ENCODE measurements around the gene SORCS2.

The SORCS2 gene

DNA sequence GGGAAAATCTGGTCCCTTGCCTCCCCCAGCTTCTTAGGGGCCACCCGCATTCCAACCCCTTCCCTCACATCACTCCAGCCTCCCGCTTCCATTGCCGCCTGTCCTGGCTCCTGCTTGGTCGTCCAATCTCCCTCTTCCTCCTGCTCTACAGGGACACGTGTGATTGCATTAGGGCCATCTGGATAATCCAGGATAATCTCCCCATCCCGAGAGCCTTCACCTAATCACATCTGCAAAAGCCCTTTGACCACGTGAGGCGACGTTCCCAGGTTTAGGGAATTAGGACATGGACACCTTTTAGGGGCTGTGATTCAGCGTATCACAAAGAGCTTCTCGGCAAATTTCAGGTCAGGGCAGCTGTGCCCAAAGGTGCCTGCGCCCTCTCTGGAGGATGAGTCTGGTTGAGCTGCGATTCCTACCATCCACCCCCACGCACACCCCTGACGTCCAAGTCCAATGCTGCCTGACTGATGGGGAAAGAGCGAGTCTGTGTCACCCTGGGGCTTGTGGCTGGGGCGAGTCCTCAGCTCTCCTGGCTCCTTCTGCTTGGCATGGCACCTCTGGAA is 137.8 kb downstream of the SORCS2 start:
- DNase-seq, result no peak

DNA sequence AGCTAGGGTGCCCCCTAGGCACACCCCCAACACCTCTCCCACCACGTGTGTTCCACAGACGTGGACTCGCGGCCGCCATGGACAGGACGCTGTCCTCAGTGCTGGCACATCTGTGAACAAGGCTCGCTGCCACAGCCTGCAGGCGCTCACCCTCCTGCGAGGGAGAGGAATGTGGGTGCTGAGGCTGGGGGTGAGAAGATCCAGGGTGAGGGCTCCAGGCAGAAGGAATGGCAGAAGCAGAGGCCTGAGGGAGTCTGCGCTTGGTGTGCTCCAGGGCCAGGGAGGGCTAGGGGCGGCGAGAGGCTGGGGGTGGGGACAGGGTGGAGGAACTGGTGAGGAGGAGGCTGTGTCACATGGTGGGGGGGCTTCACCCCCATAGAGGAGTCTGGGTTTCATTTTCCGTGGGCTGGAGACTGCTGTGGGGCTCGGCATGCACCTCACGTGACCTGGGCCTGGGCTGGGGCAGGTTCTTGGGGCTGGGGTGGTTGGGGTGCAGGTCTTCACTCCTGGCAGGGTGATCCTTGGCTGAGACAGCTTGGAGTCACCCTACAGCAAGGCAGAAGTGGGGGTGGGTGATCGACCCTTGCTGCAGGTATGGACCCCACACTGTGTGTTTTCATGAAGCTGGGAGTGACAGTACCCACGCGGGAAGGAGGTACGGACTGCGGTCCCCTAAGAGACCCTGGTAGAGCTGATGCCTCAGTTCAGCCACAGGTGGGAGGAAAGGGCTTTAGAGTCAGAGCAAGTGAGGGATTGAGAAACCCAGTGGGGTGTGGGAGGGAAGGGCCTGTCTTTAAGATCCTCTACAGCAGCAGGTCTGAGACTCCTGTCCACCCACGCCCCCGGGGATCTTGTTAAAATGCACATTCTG is 138.7 kb downstream of the SORCS2 start:
- no peak for DNase-seq

DNA sequence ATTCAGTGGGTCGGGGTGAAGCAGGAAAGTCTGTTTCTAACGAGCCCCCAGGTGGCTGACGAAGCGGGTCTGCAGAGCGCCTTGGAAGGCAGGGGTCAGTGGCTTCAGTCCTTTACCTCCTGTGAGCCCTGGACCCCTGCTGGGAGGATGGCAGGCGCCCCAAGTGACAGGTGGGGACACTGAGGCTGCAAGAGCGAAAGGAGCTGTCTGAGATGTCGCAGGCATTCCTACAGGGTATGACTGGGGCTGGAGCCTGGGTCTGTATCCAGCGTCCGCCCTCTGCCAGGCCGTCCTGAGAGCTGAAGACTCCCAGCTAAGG is 139.3 kb downstream of the SORCS2 start:
- no peak for DNase-seq

DNA sequence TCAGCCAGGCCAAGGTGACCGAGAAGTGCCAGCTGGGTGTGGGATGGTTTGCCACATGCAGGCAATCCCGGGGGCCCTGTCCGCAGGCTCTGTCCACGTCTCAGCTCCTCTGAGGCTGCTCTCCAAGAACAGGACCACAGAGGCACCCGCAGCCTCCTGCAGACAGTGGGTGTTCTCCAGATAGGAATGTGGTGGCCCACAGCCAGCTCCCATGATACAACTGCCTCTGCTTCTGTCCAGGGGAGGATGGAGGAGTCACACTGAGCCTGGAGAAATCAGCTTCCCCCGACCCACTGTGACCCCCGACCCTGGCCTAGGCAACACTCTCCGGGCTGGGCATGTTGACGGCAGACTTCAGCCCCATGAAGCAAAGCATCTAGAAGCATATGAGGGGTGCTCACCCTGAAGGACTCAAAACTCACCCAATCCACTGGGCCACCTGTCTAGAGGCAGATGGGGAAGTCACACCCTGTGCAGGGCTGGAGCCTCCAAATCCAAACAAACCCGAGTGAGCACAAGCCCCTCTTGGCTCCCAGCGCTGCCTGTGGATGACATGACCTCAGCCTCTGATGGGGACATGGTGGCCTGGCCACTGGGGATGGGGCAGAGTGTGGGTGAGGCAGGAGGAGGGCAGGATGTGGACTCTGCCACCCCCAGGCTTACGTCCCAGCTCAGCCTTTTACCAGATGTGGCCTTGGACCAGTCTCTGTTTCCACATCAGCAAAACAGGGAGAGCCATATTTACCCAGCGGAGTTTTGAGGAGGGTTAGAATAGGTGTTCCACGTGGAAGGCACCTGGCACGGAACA is 140.1 kb downstream of the SORCS2 start:
- DNase-seq, result no peak

DNA sequence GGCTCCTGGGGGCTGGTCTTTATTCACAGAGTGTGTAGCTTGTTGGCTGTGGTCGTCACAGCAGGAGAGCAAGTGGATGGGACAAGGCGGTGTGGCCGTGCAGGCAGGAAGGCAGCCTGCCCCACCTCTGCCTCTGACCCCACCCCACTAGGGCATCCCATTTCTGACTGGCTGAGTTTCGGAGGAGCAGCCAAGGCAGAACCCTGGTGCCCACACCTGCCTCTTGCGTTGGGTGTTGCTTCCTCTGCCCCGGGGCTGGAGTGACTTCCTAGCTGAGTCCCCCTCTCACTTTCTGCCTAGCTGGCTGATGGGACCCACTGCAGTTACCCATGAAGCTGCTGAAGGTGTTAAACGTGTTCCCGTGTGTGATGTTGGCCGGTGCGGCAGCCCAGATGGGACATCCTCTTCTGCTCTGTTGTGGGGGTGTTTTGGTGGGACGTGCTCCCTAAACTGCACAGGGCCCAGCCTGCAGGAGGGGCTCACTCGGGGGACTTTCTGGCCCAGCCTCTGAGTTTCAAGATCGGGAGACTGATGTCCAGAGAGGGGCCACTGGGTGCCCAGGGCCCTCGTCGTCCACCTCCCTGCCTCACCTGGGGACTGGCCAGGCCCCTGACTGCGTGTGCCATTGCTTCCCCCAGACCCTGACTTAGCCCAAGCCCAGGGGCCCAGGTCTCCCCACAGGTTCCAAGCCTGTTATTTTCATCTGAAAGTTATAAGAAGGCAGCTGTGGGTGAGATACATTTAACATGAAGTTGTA is 140.9 kb downstream of the SORCS2 start:
- no peak for DNase-seq

DNA sequence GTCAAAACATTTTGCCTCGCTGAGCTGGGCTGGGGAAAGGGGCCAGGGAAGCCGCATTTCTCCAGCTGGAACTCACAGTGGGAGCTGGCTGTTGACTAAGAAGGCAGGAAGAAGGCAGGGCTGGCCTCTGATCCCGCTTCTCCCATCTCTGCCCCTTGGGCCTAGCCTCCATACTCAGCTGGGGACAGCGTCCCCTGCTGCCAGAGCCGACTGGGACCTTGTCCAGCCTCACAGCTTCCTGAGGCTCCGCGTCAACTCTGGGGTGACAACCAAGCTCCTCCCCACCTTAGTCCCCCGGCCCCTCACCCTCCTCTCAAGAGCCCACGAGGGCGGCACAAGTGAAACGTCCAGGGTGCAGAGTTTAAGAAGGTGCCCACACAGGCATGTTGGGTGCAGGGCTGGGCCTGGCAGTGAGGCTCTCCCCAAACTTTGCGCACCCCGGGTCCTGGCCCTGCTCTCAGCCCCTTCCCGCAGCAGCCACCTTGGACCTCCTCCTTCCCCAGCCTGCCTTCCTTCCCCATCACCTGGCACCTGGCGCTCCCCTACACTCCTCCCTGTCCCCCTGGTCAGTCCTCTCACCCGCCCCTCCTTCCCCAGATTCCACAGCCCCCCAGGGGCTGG is 141.6 kb downstream of the SORCS2 start:
- no peak for DNase-seq

DNA sequence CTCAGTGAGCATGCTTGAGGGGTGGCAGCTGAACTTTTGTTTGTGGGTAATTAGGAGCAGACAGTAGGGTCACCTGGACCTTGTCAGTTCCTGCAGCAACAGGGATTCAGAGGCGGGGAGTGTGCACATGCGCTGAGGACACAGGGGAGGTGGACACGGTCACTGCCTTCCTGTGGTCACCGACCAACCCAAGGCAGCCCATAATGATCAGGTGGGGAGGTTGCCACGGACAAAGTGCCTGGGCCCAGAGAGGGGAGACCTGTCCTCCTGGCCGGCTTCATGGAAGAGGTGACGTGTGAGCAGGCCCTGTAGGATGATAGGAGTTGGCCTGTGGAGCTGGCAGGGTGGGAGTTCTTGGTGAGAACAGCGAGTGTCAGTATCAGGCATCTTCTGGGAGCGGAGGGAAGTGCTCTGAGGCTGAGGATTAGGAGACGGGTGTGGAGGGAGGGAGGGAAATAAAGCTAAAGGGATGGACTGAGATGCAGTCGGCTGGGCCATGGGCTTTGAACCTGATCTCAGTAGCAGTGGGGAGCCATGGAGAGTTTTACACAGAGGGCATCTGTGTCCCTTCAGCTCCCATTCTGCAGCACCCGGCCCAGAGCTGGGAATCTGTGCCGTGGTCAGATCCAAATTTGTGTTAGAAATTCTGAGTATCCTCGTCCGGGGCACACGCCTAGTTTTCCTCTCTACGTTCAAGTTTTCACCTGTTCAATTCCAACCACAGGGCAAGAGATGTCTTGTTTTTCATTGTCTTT is 142.4 kb downstream of the SORCS2 start:
- no peak for DNase-seq

DNA sequence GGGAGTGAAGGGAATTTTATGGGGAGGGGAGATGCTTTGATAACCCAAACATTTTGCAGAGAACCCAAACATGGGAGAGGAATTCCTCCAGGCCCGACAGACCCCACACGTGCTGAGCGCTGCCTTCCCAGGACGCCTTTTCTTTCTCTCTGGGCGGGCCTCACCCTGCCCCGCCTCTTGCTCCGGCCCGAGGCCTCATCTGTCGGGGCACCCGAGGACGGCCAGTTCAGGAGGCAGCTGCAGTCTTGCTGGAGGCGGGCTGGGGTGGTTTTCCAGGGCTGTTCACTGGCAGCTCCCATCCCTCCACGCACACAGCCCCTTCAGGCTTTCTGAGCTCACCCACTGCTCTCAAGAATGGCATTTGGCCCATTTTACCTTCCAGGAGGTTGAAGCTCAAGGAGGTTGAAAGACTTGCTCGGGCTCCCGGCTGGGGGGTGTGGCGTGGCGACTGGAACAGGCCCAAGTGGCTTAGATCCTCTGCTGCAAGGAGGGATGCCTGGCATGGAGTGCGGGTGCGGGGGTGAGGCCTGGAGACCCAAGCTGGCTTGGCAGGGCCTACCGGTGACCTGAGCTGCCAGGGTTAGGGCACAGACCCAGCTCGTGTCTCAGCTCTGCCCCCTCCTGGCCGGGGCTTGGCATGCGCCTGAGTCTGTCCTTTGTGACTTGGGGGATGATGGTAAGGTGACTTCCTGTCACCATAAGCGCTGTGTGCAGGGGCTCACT is 143.2 kb downstream of the SORCS2 start:
- DNase-seq, result no peak

DNA sequence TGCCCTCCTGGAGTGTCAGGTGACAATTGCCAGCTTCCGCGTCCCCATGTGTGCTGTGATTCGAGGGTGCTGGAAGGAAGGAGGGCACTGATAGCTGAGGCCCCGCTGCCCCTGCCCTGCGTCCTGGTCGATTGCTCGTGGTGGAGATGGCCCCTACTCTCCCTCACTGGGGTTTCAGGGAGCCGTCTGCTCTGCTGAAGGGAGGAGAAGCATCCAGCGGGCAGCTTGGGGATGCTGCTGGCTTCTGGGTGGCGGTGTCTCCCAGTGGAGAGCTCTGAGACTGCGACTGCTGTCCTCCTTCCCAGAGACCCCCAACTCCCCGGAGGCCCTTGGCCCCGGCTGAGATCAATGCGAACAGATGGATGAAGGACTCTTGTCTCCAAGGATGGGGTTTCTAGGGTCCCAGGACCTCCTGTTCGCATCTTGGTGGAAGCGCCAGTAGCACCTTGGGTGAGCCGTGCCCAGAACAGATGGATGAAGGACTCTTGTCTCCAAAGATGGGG is 143.8 kb downstream of the SORCS2 start:
- no peak for DNase-seq

DNA sequence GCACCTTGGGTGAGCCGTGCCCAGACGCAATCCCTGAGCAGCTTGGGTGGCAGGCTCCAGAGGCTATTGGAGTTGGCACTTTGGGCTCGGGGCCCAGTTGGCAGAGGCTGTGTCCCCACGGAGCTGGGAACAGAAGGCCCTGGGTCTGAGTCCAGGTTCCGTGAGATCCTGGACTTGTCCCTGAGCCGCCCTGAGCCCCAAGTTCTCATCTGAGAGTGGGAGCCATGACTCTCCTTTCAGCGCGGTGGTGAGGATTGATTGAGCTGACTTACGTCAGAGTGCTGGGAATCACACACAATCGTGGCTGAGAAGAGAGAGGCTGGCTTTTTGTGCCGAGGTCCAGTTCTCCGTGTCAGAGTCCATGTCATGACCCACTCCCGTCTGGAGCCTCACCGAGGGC is 144.4 kb downstream of the SORCS2 start:
- DNase-seq, result no peak

DNA sequence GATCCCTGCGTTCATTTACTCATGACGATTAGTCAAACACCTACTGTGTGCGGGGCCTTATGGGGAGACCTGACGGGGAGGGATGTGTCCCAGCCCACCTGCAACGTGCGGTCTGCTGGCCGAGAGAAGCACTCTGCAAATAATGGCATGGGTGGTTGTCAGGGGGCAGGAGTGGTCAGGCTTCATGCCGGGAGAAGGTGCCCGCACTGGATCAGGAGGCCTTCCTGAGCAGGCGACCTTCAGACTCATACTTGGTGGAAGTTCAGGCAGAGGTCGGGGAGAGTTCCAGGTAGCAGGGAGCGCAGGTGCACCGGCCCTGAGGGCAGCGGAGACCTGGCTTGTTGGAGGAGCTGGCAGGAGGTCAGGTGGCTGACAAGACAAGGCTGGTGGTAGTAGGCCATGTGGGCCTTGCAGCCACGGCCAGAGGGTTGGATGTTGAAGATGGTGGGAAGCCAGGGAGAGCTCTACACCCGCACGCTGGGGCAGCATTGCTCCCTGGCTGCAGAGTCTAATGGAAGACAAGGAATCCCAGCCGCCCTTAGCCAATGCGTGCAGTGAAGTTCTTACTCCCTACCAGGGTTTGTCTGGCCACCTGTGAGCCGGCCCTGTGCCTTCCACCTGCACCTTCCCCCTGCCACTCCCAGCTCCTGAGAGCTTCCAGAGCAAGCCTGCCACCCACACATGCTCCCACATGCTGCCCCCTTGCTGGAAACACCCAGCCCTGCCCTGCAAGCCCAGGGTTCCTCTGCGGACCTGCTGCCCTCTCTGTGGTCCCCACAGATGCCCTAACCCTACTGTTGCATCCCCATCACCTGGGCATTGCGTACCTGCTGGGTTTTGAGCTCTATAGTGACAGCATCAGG is 145.1 kb downstream of the SORCS2 start:
- DNase-seq, result no peak

DNA sequence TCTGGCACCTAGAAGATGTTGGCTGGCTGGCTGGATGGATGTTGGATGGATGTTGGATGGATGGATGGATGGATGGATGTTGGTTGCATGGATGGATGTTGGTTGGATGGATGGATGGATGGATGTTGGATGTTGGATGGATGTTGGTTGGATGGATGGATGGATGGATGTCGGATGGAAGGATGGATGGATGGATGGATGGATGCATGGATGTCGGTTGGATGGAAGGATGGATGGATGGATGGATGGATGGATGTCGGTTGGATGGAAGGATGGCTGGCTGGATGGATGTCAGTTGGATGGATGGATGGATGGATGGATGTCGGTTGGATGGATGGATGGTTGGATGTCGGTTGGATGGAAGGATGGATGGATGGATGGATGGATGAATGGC is 145.7 kb downstream of the SORCS2 start:
- DNase-seq, result no peak

DNA sequence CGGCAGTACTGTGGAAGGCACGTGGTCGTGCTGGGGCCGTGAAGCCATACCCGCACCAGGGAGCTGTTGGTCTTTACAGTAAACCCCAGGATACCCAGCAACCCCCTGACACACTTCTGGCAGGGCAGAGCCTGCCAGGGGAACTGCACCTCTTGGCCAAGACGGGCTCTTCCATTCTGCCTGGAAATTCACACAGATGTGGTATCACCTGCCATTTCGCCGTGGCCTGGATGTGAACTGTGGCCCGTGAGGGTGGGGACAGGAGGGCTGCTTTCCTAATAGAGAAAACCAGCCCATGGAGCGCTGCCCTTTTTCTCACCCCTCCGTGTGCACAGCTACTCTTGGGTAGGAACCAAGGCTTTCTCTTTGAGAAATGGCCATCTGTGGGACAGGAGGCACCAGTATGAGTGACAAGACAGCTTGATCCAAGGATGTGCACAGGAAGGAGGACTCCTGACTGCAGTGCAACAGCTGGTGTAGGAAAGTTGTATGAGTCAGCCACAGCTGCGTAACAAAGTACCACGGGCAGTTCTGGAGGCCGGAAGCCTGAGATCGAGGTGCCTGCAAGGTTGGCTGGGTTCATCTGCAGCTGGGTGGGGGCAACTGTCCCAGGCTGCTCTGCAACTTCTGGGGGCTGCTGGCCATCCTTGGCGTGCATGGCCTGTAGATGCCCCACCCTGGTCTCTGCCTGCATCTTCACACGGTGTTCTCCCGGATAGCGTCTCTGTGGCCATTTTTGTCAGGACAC is 146.7 kb downstream of the SORCS2 start:
- no peak for DNase-seq

DNA sequence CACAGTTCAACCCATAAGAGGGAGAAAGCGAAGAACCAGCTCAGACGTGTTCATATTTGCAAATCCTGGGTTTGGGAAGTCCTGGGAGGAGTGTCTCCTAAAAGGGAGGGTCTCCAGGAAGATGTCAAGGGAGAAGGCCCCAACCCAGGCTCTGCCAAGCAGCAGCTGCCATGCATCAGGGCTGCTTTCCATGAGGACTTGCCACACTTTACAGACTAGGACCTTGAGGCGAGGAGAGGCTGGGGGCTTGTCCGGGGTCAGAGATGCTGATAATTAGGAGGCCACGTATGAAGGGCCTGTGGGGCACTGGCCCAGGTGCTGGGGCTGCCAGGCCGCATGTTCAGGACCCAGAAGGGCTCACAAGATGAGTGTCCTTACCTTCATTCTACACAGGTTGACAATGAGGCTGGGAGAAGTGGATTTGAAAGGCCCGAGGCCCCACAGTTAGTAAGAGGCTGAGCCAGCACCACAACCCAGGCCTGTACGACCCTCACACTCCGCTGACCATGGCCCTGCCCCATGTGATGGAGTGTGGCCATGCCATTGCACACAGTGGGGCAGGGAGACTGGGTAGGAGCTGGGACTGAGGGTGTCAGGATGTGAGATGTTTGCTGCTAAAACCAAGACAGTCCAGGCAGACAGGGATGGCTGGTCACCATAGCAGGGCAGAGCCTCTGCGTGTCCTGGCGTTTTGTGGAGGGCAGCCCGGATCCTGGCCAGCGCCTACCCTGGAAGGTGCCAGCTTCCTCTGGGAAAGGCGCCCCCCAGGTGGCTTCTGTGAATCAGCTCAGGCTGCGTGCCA is 147.6 kb downstream of the SORCS2 start:
- DNase-seq, result no peak

DNA sequence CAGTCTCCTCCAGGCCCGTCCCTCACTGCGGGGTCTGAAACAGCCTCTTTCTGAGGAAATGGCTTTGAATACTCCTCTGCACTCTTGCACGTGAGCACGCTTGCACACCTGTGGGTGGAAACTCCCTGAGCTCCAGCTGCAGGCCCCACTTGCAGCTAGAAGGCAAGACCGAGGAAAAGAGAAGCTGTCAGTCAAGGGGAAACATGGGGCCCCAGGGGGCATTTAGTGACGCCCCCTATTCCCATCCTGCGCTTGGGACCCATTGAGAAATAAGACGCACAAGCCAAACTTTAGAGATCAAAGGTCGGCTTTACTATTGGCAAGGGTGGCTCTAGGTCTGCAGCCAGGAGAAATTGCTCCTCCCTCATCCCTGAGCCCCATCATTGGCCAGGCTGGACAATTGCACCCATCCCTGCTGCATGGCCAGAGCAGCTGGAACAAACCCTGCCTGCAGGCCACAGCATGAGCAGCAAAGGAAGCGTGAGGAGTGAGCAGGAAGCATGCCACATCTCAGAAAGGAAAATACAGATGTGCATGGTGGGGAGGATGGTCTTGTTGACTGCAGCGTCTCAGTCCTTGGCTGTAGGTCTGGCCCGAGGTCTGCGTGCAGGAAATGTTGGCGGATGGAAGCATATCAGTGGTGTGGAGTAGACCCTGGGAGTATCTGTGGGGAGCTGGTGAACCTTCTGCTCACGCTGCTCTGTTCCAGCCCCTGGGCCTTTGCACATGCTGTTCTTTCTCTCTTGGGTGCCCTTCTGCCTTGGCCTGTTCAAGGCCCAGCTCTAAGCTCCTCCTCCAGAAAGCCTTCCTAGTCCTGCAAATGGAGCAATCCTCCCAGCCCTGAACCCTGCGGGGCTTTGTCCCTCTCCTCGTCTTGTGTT is 148.5 kb downstream of the SORCS2 start:
- no peak for DNase-seq

DNA sequence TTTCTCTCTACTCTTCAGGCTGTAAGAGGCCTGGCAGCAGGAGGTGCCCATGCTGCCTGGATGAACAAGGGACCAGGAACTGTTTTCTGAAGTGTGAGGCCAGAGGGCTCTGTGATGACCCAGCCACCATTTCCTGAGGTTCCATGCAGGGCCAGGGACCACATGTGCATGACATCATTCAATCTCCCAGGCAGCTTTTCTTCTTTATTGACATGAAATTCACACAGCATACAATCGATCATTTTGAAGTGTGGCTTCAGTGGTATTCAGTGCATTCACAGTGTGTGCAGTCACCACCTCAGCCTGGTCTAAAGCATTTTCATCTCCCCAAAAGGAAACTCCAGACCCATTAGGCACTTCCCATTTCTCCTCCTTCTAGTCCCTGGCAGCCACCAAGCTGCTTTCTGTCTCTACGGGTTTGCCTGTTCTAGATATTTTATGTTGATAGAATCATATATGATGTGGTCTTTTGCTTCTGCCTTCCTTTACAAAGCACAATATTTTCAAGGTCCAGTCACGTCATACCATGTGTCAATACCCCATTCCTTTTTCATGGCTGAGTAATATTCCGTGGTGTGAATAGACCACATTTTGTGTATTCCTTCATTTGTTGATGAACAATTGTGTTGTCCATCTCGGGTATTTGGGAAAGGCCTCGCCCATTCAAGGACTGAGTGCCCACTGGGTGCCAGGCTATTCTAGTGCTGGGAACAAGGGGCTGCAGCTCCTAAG is 149.3 kb downstream of the SORCS2 start:
- DNase-seq, result no peak

Measured in NCI-H2107 (cell line).